ENCODE data around the gene TACR1.
A peak's percentile ranks its signal among the peaks of the same experiment; 100 is the strongest.
"Not testable (repeated sequence)": the region's sequence is repeated elsewhere in the genome, so short reads cannot be mapped to it uniquely, and the experiment has no call there.

TACR1 gene, protein sequence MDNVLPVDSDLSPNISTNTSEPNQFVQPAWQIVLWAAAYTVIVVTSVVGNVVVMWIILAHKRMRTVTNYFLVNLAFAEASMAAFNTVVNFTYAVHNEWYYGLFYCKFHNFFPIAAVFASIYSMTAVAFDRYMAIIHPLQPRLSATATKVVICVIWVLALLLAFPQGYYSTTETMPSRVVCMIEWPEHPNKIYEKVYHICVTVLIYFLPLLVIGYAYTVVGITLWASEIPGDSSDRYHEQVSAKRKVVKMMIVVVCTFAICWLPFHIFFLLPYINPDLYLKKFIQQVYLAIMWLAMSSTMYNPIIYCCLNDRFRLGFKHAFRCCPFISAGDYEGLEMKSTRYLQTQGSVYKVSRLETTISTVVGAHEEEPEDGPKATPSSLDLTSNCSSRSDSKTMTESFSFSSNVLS

DNA sequence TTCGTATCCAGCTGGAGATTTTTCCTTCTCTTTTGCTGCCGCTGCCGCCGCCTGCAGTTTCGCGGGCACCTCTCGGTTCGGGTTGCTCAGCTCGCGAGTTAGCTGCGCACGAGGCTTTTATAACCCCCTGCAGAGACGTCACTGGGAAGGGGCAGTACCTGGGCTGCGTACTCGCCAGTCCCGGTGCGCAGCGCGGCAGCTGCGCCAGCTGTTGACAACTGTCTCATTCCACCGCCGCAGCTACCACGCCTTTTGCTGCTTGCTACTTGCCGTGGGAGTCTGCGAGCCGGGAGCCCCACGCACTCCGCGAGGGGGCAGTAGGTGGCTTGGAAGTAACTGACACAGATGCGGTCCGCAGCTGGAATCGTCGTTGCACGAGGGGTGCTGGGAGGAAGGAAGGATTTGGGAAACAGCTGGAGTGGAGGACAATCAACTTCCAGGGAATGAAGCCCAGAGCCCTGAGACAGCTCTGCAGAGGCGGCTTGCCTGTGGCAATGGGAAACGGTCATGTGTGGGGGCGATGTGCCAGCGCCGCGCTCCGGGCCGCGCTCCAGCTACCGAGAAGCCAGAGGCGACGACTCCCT lies at the start of gene TACR1:
TACR1 (minus strand) TSS at position 93 of the 584 bp plus-strand sequence. CDS start 586 bp downstream, outside the sequence.
- peak; percentile 39 for DNase-seq (ENCODE audit: low read depth)

DNA sequence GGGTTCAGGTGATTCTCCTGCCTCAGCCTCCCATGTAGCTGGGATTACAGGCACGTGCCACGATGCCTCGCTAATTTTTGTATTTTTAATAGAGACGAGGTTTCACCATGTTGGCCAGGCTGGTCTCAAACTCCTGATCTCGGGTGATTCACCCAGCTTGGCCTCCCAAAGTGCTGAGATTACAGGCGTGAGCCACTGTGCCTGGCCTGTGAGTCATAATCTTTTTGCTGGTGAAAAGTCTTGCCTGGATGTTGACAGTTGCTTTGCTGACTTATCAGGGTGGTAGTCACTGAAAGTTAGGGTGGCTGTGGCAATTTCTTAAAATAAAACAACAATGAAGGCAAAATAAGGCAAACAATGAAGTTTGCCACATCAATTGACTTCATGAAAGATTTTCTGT lies 49.3 kb upstream of the TACR1 start:
- DNase-seq (ENCODE audit: low read depth) = not testable (repeated sequence)

DNA sequence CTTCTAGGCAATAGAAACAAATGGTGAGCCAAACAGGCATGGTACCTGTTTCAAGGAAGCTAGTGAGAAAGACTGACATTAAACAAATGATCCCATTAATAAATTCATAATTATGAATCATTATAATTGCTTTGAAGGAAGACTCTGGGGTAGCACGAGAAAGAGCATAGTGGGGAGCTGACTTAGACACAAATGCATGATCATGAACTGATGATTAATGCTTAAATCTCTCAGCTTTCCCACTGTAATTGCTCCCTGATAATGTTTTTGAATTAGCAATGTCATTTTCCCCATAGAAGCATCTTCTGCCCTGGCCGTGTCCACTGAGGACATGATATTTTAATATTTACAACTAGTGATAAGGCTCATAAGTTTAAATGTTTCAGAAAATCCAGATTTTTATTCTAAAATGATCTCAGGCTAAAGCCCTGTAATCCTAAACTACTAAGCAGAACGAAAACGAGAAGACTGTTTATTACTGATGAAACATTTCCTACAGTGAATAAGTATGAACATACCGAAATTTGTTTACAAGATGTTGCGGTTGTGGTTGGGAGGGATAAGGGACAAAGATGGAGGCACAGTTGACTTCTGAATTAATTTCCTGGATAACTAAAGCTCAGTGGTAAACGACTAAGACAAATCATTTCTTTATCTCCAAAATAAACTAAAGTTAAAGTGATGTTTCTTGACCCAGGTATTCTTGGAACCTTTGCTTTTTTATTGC lies 47.3 kb upstream of the TACR1 start:
- no peak for DNase-seq (ENCODE audit: low read depth)

DNA sequence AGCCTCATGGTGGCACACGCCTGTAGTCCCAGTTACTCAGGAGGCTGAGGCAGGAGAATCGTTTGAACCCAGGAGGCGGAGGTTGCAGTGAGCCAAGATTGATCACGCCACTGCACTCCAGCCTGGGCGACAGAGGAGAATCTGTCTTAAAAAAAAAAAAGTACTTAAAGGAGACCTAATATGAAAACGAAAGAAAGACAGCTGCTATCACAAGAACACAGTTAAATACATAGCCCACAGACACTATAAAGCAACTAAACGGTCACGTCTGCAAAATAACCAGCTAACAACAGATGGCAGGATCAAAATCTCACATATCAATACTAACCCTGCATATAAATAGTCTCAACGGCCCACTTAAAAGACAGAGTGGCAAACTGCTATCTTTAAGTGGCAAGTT lies 43.9 kb upstream of the TACR1 start:
- no peak for DNase-seq (ENCODE audit: low read depth)

DNA sequence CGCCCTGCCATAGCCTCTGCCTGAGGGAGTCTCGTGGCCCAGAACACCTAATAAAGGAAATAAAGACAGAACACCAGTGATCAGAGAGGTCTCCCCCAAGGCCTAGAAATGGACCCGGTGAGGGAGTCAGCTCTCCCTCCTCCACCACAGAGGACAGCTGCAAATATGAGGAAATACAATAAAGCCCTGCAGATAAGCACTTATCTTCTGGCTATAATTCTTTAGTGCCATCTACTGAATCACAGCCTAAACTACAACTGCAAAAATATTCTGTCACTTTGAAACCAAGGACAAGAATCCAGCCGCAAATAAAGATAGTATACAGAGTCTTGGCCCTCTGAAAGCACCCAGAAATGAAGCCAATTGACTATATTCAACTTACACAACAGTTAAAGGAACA lies 42.4 kb upstream of the TACR1 start:
- DNase-seq (ENCODE audit: low read depth) = no peak

DNA sequence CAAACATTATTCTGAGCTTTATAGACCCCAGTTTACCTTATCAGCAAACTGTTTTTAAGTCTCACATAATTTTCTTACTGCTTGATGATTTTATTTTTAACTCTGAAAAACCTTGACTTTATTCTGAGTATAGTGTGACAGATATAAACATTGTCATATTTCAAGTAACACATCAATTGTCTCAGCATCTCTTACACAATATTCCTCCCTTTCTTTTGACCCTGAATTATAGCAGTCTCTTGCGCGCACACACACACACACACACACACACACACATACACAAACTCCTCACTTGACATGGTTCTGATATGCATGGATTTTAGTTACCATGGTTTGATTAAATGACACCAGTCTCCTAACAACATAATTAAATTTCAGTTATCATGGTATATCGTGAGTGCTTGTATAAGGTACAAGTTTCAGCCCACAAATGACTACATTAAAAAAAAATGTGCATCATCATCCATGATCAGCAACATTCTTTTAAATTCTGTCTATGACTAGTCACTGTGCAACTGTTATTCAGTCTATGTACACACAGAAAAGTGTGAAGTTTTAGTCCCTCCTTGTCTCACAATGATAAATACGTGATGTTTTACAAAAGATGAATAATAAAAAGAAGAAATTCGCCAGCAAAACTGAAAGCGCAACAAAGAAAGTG lies 39.5 kb upstream of the TACR1 start:
- no peak for DNase-seq (ENCODE audit: low read depth)

DNA sequence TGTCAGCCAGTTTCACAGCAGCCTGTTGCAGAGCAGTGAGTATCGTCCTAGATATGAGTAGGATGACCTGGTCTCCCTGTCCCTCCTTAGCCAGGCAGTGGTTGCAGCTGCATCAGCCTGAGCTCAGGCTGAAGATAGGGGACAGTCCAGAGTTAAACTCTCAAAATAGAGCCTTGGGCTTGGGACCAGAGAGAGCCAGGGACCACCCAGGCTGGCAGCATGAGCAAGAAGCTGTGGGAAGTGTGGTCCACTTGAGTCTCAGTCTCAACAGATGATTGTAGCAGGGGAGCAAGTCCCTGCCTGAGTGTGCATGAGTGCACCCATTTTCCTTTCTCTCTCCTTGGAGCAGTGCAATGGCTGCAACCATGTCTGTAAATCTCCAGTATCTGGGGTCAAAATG lies 38.0 kb upstream of the TACR1 start:
- no peak for DNase-seq (ENCODE audit: low read depth)

DNA sequence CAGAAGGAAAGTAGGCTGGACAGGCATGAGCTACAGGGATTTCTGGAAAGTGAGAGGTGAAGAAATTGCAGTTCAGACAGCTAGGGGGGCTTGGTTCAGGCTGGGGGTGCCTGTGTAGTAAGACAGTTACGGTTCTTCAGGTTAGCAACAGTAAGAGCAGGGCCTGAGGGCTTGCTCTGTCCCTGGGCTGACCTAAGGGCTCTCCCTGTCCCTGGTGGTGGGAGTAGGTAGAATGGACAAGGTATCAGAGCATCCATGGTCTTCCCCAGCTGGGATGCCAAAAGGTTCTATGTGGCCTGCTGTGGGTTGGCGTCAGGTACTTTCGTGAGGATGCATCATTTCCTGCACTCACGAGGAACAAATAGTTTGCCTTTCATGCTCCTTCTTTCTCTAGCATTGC lies 34.6 kb upstream of the TACR1 start:
- no peak for DNase-seq (ENCODE audit: low read depth)

DNA sequence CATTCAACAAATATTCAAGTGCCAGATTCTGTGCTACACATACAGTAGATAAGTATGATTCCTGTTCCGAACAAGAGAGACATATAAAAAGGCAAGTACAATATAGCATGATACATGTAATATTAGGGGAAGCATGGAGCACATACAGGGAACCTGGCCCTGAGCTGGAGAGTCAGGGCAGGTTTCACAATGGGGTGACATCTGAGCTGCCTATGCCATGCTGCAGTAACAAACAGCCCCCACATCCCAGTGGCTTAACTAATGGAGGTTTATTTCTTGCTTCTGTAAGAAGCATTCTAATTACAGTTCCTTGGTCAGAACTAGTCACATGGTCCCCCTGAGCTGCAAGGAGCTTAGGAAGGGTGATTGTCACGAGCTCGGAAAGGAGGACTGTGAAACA lies 27.3 kb upstream of the TACR1 start:
- DNase-seq (ENCODE audit: low read depth) = no peak

DNA sequence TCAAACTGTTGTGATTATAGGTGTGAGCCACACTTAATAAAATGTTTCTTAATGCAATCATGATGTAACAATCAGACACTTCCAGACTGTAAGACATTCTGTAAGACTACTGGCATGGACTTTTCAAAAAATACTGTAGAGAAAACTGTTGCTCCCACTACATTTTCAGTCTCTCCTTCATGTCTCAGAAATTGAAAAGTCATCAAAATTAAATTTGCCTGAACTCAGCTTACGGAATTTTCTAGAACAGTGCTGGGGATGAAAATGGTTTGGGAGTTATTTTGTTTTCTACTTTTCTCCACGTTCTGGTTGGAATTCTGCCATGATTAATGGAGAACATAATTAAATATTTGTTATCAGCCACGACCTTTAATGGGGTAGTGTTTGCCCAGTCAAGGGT lies 26.8 kb upstream of the TACR1 start:
- no peak for DNase-seq (ENCODE audit: low read depth)

DNA sequence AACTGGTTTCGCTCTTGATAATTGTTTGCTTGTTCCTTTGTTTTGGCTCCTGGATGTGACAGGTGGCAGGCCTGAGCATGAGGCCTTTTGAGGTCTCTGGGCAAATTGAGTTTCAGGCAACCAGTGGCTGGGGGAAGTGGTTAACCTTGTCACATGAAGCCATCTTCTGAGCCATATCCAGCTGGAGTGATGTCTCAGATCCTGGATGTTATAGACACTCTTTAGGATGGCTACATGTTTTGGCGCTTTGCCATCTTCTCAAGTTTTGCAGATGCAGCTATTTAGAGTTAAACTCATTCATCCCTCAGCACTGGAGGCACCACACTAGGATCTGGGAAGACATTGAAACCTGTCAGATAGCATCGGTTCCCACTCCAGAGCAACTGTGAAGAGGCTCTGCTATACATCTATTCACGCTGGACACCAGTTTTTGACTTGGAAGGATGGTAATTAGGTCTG lies 25.3 kb upstream of the TACR1 start:
- DNase-seq (ENCODE audit: low read depth) = no peak

DNA sequence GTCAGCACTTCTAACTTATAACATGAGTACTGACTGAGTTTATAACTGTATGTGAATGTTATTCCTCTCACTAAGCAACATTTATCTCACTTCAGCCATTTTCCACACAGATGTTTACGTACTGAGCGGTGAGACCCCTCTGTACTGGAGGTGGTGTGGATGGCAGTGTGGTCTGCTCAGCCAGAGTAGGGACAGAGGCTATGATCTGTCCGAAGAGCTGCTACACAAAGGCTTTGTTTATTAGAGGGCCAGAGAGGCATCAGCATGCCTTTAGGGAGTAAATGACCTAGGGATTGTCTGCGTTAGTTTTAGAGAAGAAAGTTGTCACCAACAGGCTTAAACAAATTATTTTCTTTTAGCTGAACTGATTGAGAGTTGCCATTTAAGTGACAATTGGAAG lies 23.2 kb upstream of the TACR1 start:
- no peak for DNase-seq (ENCODE audit: low read depth)

DNA sequence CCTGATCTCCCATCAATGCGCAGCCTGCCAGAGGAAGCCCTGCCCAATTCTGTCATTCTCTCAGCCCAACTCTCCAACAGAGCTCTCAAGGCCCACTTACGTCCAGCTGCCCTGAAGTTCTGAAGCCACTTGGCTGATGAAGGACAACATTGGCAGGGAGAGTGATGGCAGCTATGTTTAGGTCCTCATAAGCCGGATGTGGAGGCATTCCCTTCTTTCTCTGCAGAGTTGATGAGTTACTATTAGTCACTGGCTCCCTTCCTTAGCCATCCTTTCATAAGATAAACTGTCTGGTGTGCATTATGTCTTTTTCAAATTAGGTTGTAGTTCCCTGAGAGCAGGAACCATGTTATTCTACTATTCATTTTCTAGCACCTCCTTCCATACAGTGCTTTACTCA lies 22.5 kb upstream of the TACR1 start:
- DNase-seq (ENCODE audit: low read depth) = no peak

DNA sequence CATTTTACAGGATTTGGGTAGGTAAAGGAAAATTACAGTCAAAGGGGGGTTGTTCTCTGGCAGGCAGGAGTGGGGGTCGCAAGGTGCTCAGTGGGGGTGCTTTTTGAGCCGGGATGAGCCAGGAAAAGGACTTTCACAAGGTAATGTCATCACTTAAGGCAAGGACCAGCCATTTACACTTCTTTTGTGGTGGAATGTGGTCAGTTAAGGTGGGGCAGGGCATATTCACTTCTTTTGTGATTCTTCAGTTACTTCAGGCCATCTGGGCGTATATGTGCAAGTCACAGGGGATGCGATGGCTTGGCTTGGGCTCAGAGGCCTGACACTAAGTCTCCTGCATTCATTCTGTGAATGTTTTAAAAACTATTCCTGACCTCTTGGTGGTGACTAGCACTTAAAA lies 19.9 kb upstream of the TACR1 start:
- not testable (repeated sequence) for DNase-seq (ENCODE audit: low read depth)

DNA sequence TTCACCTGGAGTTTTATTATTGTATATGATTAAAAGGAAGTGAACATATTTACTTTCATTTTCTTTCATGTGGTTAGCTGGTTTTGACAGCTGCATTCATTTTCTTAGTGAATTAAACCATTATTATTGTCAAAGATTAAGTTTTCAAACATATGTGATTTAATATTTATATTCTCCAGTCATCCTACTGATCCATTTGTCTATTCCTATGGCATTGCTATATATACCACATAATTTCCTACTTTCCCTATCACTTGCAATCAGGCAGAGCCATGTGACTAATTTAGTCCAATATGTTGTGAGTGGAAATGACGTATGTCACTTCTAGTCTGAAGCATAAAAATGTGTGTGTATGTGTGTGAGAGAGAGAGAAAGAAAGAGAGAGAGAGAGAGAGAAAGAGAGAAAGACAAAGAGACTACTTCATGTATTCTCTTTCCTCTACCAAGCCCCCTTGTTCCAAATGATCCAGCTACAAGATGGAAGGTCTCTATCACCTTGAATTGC lies 12.0 kb upstream of the TACR1 start:
- DNase-seq (ENCODE audit: low read depth) = no peak

DNA sequence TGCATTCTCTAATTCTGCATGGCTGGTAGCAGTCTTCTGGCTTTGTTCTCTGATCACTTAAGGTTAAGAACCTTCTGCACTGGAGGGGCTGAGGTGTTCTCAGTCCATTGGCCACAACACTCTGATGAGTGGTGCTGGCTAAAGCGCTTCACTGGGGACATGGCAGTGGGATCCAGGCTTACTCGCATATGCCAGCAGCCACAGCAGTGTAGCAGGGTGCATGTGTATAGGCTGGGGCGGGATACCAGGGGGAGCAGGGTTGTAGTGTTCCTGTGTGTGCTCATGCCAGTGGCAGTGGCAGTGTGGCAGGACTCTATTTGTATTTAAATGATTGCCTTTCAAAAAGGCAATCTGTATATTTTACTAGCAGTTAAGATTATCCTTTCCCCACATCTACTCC lies 11.1 kb upstream of the TACR1 start:
- no peak for DNase-seq (ENCODE audit: low read depth)

DNA sequence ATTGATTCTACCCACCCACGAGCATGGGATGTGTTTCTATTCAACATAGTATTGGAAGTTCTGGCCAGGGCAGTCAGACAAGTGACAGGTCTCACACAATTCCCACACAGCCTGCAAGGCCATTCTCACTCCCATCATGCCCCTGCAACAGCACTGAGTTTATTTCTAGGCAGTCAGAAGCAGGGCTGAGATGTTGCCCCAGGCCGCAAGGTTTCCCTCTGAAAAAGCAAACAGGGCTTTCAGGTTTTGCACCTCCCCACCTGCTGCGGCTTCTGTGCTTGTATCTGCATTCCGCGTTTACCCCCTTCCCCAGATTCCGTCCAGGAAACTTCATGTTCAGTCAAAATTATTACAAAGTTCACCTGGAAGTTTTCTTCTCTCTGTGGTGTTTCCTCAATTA lies 9.4 kb upstream of the TACR1 start:
- no peak for DNase-seq (ENCODE audit: low read depth)

DNA sequence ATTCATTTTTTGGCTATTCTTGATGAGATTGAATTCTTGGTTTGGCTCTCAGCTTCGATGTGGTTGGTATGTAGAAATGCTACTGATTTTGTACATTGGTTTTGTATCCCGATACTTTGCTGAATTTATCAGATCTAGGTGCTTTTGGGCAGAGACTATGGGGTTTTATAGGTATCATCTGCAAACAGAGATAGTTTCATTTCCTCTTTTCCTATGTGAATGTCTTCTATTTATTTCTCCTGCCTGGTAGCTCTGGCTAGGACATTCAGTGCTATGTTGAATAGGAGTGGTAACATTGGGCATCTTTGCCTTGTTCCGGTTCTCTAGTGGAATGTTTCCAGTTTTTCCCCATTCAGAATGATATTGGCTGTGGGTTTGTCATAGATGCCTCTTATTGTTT lies 5.5 kb upstream of the TACR1 start:
- no peak for DNase-seq (ENCODE audit: low read depth)

DNA sequence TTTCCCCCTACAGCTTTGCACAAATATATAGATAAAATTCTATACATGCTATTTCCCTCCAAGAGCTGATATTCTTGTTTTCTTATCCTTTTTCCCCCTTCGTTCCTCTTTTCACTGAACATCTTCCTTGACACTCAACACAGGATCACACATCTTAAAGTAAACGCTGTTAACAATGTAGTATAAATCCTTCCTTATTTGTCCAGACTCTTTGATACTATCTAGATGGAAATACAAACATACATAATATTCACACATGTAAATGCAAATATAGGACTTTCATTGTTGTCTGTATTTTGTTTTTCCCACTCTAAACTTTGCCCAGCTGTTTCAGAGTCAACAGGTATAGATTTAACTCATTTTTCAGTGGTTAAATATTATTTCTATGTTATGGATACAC lies 3.0 kb upstream of the TACR1 start:
- no peak for DNase-seq (ENCODE audit: low read depth)

DNA sequence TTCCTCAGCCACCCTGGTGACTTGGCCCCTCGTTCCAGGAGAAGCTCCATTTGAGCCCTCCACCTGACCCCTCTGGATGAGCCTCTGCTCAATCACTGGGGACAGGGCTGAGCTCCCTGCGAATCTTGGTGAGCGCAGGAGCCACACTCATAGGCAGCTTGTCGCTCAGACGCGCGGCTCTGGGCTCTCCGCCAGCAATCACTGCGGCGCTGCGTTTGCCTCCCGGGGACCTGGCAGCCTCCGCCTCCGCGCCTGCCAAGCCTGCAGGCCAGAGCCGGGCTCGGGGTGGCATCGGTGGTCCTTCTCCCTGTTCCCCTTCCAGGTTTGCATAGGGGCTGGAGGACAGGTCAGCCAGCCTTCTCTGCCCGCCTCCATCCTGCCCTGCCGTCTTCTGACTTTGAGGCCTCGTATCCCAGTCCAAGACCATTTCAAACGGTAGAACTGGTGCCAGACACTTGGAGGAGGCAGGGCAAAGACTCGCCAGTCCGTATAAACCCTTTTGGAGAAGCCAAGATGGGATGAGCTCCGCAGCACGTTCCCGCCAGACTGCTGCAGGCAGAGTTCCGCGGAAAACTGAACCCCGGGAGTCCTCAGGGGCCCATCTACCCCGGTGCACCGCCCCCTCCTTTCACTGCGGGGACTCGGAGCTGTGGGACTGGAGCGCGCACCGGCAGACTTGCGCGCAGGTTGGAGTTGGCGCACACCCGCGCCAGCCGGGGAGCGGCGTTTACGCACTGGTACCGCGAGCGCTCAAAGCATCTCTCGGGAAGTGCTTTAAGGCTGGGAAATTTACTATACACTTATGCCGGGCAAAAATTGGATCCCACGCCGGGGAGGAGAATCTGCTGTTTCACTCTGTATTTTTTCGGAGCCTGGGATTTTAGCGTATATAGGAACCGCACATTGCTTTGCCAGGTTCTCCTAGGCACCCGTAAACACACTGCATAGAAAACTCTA lies 1.1 kb upstream of the TACR1 start:
- DNase-seq (ENCODE audit: low read depth) = no peak

DNA sequence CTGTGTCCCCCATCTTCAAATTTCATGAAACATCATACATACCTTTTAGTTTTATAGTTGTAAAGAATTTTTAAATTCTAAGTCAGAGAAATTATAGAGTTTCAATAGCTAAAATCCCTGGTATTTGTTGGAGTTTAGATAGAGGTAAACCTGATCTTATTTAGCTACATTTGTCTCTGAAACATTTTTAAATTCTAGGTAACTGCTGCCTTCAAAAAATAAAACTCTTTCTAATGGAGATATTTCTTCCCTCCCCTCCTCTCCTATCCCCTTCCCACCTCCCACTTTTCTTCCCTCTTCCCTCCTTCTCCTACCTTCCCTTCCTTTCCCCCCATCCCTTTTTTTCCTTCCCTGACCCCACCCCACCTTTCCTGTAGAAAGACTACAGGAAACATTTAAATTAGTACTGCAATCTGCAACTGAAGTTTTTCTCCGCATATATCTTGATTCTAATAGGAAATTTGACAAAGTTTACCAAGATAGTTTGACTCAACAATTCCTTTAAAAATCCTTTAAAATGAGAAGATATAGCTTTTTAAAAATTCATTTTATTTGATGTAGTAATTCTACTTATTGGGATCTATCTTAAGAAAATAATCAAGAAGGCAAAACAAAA lies 4.1 kb downstream of the TACR1 start:
- no peak for DNase-seq (ENCODE audit: low read depth)
